Measurements from ENCODE around the gene PAK4.

GRCh38 chr19:39175564-39175963 lies 50.0 kb downstream of the PAK4 start:
- TF ChIP-seq, protein P1, sequence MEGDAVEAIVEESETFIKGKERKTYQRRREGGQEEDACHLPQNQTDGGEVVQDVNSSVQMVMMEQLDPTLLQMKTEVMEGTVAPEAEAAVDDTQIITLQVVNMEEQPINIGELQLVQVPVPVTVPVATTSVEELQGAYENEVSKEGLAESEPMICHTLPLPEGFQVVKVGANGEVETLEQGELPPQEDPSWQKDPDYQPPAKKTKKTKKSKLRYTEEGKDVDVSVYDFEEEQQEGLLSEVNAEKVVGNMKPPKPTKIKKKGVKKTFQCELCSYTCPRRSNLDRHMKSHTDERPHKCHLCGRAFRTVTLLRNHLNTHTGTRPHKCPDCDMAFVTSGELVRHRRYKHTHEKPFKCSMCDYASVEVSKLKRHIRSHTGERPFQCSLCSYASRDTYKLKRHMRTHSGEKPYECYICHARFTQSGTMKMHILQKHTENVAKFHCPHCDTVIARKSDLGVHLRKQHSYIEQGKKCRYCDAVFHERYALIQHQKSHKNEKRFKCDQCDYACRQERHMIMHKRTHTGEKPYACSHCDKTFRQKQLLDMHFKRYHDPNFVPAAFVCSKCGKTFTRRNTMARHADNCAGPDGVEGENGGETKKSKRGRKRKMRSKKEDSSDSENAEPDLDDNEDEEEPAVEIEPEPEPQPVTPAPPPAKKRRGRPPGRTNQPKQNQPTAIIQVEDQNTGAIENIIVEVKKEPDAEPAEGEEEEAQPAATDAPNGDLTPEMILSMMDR (conservative IDR thresholded peaks at IDR 0.05; ENCODE audit: low read depth, low read length): no peak
- TF ChIP-seq EZH2 (IDR thresholded peaks at IDR 0.05; ENCODE audit: borderline replicate concordance, low read depth, low read length, poor library complexity, severe bottlenecking): no peak

Measured in A673 (cell line).